Naive thymus-derived CD8-positive, alpha-beta T cell (primary cell): ENCODE results near the gene GPR146. TPM values are rescaled to one million over a fixed set of nuclear protein-coding genes. Genes with fewer than 3 reads are reported as not detected.

Source experiments
- ATAC-seq, 2 donors: fragments of 150-1000 bp; cut with Tn5 transposase in 1 of 2; sonication (Bioruptor Pico), chemical (Tn5 transposase) in 1 of 2; 1 replicate in 1 of 2; 2 replicates in 1 of 2; pipeline ENCODE4 v1.10.0; 2021; ENCODE audit warnings: mild to moderate bottlenecking in 2 of 2, moderate library complexity in 2 of 2
- POLR2A ChIA-PET: fragments of 350-600 bp; sonication (Branson Sonifier 250); formaldehyde crosslinking; loops from one replicate; lab custom pipeline; 2021; ENCODE audit warnings: antibody characterized with exemption; lab: Charles Lee
- DNase-seq, 10 donors: peaks; one replicate each; pipeline versions ENCODE4 v3.0.0 to v3.0.0-alpha.2; 2020 to 2022
- H3K27ac Mint-ChIP-seq, 10 donors: one replicate each; pipeline ENCODE4 v1.8.0; 2020 to 2022; ENCODE audit warnings: mild to moderate bottlenecking in 10 of 10, mixed read lengths in 10 of 10, moderate library complexity in 4 of 10, inconsistent platforms in 1 of 10
- H3K27me3 Mint-ChIP-seq, 5 donors: one replicate each; pipeline ENCODE4 v1.8.0; 2021 to 2022; ENCODE audit warnings: mixed read lengths in 5 of 5
- H3K36me3 Mint-ChIP-seq, 3 donors: one replicate each; pipeline ENCODE4 v1.8.0; 2020 to 2022; ENCODE audit warnings: mixed read lengths in 3 of 3, mild to moderate bottlenecking in 2 of 3, inconsistent platforms in 1 of 3
- H3K4me1 Mint-ChIP-seq, 4 donors: one replicate each; pipeline ENCODE4 v1.8.0; 2021 to 2022; ENCODE audit warnings: mixed read lengths in 4 of 4
- H3K4me3 Mint-ChIP-seq, 10 donors: one replicate each; pipeline ENCODE4 v1.8.0; 2020 to 2022; ENCODE audit warnings: mild to moderate bottlenecking in 10 of 10, mixed read lengths in 10 of 10, moderate library complexity in 6 of 10, inconsistent platforms in 1 of 10
- H3K9me3 Mint-ChIP-seq, 9 donors: one replicate each; pipeline ENCODE4 v1.8.0; 2020 to 2022; ENCODE audit warnings: mixed read lengths in 9 of 9, mild to moderate bottlenecking in 3 of 9, inconsistent platforms in 1 of 9, moderate library complexity in 1 of 9
- polyA plus RNA-seq, 3 donors: library from polyadenylated mRNA; unstranded; fragments of 300-500 nt; fragmentation: Illumina TruSeq; gene quantifications; one replicate each; pipeline ENCODE4 v1.2.3, GENCODE V29; 2021
- total RNA-seq, 8 experiments: library from RNA in 2 of 8; stranded (reverse) in 2 of 8; gene quantifications; one replicate each; pipeline ENCODE4 v1.2.3 and lab custom pipeline; 2021 to 2026

Gene GPR146
- total and polyA plus RNA-seq, 5 experiments from 2014 or later, result 1.4 to 9.5 (median 3.8) TPM

GRCh38 chr7:1096156-1097119 is 52.1 kb downstream of the GPR146 start:
- H3K9me3 Mint-ChIP-seq, result peaks cover 0 to 4% (median 0%) of the 10 kb centered on the region in 9 donors
- ATAC-seq (no peak), DNase-seq (no peak)
- H3K27me3 Mint-ChIP-seq, result no peaks in the 10 kb centered on the region
- POLR2A ChIA-PET, result no interaction called here
- no peak overlapping the region for H3K27ac Mint-ChIP-seq
- H3K36me3 Mint-ChIP-seq, result peaks cover 8 to 10% (median 8%) of the 10 kb centered on the region in 3 donors
- H3K4me1 Mint-ChIP-seq, result peaks cover 0 to 4% (median 0%) of the 10 kb centered on the region in 4 donors
- no peak overlapping the region for H3K4me3 Mint-ChIP-seq

- DNase-seq (no peak), ATAC-seq (no peak)
- H3K27me3 Mint-ChIP-seq, result no peaks in the 10 kb centered on the region
- peaks cover 0 to 4% (median 0%) of the 10 kb centered on the region in 9 donors for H3K9me3 Mint-ChIP-seq
- POLR2A ChIA-PET, result no interaction called here
- no peak overlapping the region for H3K4me3 Mint-ChIP-seq
- H3K36me3 Mint-ChIP-seq, result peaks cover 6 to 10% (median 8%) of the 10 kb centered on the region in 3 donors
- peaks cover 0 to 1% (median 0%) of the 10 kb centered on the region in 4 donors for H3K4me1 Mint-ChIP-seq
- peak overlapping the region in 1 of 10 donors; percentile 57 for H3K27ac Mint-ChIP-seq
Observed at GRCh38 chr7:1097120-1097504, 52.8 kb downstream of the GPR146 start.

DNA sequence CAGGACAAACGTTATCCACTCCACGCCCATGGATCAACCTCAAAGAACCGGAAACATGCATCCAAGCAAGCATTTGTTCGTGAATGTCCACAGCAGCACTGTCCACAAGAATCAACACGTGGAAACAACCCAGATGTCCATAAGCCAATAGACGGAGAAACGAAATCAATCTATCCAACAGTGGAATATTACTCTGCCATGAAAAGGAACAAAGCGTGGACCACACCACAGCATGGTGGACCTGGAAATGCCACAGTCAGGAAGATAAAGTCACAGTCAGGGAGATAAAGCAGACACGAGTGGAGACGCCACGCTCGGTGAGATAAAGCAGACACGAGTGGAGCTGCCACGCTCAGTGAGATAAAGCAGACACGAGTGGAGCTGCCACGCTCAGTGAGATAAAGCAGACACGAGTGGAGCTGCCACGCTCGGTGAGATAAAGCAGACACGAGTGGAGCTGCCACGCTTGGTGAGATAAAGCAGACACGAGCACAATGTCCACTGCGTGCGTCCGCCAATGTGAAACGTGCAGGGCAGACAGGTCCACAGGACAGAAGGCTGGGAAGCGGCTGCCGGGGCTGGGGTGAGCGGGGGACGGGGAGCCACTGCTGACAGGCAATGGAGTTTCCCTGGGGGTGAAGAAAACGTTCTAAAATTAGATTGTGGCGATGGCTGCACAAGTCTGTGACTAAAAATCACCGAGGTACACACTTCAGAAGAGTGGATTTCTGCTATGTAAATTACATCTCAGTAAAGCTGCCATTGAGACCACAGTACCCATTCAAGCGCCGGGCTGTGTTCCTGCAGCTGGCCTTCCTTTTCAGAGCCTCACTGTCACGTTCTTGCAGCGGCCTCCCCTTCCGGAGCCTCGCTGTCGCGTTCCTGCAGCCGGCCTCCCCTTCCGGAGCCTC is 54.2 kb downstream of the GPR146 start:
- POLR2A ChIA-PET, result no interaction called here
- Mint-ChIP-seq H3K4me1 (peaks cover 0 to 7% (median 5%) of the 10 kb centered on the region in 4 donors), H3K27me3 (no peaks in the 10 kb centered on the region), H3K36me3 (peaks cover 4 to 10% (median 8%) of the 10 kb centered on the region in 3 donors), H3K4me3 (no peak overlapping the region), H3K27ac (no peak overlapping the region), H3K9me3 (peaks cover 0 to 4% (median 0%) of the 10 kb centered on the region in 9 donors)
- no peak for ATAC-seq
- DNase-seq, result no peak

GRCh38 chr7:1099154-1099542 is 54.8 kb downstream of the GPR146 start:
- Mint-ChIP-seq H3K27me3 (no peaks in the 10 kb centered on the region), H3K9me3 (peaks cover 0 to 4% (median 0%) of the 10 kb centered on the region in 9 donors)
- POLR2A ChIA-PET, result no interaction called here

DNA sequence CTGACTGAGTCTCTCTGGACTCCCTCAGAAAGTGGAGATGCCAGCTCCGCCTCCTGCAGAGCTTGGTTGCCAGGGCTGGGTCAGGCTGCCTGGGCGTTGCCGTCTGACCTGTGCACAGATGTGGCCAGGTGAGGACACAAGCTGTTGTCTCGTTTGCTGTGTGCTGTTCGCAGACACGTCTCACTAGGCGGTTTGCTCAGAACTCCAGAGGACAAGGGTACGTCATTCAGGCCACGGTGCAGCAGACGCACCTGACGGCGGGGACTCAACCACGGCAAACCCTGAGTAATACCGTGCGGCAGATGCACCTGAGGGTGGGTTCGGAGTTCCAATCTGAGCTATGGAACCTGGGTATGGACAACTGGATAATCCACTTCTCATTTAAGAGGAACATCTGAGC is 55.3 kb downstream of the GPR146 start:
- POLR2A ChIA-PET, result no interaction called here
- peaks cover 0 to 4% (median 0%) of the 10 kb centered on the region in 9 donors for H3K9me3 Mint-ChIP-seq
- ATAC-seq (no peak), DNase-seq (no peak)
- H3K36me3 Mint-ChIP-seq, result peaks cover 4 to 10% (median 8%) of the 10 kb centered on the region in 3 donors
- H3K4me1 Mint-ChIP-seq, result peaks cover 2 to 13% (median 10%) of the 10 kb centered on the region in 4 donors
- H3K27ac Mint-ChIP-seq, result peak overlapping the region in 1 of 10 donors; percentile 14
- no peak overlapping the region for H3K4me3 Mint-ChIP-seq
- no peaks in the 10 kb centered on the region for H3K27me3 Mint-ChIP-seq

More at GRCh38 chr7:1099154-1099542, 54.8 kb downstream of the GPR146 start:
- no peak for ATAC-seq
- no peak overlapping the region for H3K27ac Mint-ChIP-seq
- H3K4me3 Mint-ChIP-seq, result no peak overlapping the region
- peaks cover 4 to 10% (median 8%) of the 10 kb centered on the region in 3 donors for H3K36me3 Mint-ChIP-seq
- H3K4me1 Mint-ChIP-seq, result peaks cover 0 to 8% (median 7%) of the 10 kb centered on the region in 4 donors
- no peak for DNase-seq

GRCh38 chr7:1100386-1100785 is 56.0 kb downstream of the GPR146 start:
- POLR2A ChIA-PET, result no interaction called here
- H3K27ac Mint-ChIP-seq, result no peak overlapping the region
- H3K4me3 Mint-ChIP-seq, result no peak overlapping the region
- no peak for DNase-seq
- H3K9me3 Mint-ChIP-seq, result peaks cover 0 to 4% (median 0%) of the 10 kb centered on the region in 9 donors
- ATAC-seq, result no peak
- H3K4me1 Mint-ChIP-seq, result peaks cover 9 to 20% (median 16%) of the 10 kb centered on the region in 4 donors
- H3K27me3 Mint-ChIP-seq, result no peaks in the 10 kb centered on the region
- peaks cover 4 to 10% (median 8%) of the 10 kb centered on the region in 3 donors for H3K36me3 Mint-ChIP-seq

GRCh38 chr7:1100834-1101562 is 56.7 kb downstream of the GPR146 start:
- ATAC-seq (no peak), DNase-seq (no peak)
- Mint-ChIP-seq H3K27ac (no peak overlapping the region), H3K4me1 (peaks cover 12 to 23% (median 17%) of the 10 kb centered on the region in 4 donors), H3K9me3 (peaks cover 0 to 4% (median 0%) of the 10 kb centered on the region in 9 donors), H3K36me3 (peaks cover 4 to 10% (median 8%) of the 10 kb centered on the region in 3 donors), H3K27me3 (no peaks in the 10 kb centered on the region), H3K4me3 (no peak overlapping the region)
- POLR2A ChIA-PET, result no interaction called here

DNA sequence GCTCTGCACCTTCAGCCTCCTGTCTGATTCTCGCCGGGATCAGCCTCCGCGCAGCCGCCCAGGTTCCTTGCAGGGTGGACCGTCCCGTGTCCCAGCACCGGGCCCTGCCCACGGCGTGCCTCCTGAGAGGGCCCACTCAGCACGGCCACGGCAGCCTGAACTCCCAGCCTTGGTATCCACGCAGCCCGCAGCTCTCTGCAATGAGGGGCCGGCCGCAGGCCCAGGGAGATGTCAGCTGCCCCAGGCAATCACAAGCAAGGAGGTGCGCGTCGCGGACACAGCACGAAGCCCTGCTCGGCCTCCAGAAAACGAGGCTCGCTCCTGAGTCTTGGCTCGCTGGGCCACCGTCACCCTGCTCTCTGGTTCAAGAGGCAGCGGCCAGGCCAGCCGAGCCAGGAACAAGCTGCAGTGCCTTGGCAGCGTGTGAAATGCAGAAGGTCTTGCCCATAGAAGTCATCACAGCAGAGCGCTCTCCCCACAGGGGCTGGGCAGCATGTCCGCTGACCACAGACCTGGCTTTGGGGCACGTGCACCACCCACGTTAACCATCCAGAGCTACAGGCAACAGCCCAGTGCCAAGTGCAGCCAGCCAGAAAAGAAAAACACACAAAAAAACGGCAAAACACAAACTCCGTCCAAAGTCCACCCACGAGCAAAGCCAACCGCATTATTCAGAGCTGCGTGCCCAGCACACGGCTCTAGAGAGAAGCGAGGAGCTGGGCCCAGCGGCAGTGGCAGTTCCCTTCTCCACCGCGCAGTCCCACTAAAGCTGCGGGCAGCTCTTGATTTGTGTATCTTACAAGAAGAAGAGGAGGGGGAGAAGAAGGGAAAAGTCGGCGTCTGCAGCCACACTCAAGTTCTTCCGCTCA is 57.5 kb downstream of the GPR146 start:
- DNase-seq, result no peak
- peaks cover 4 to 10% (median 8%) of the 10 kb centered on the region in 3 donors for H3K36me3 Mint-ChIP-seq
- peaks cover 12 to 23% (median 19%) of the 10 kb centered on the region in 4 donors for H3K4me1 Mint-ChIP-seq
- POLR2A ChIA-PET, result no interaction called here
- no peak overlapping the region for H3K4me3 Mint-ChIP-seq
- H3K9me3 Mint-ChIP-seq, result peaks cover 0 to 4% (median 0%) of the 10 kb centered on the region in 9 donors
- H3K27me3 Mint-ChIP-seq, result no peaks in the 10 kb centered on the region
- ATAC-seq, result no peak
- peak overlapping the region in 2 of 10 donors; percentile 15 to 56 for H3K27ac Mint-ChIP-seq

- H3K27me3 Mint-ChIP-seq, result no peaks in the 10 kb centered on the region
Observed at GRCh38 chr7:1103009-1103788, 58.9 kb downstream of the GPR146 start.

GRCh38 chr7:1103789-1104515 is 59.6 kb downstream of the GPR146 start:
- no peak for DNase-seq
- H3K36me3 Mint-ChIP-seq, result no peaks in the 10 kb centered on the region
- no peak for ATAC-seq
- peaks cover 11 to 28% (median 19%) of the 10 kb centered on the region in 4 donors for H3K4me1 Mint-ChIP-seq
- no peaks in the 10 kb centered on the region for H3K9me3 Mint-ChIP-seq
- peak overlapping the region in 1 of 10 donors; percentile 73 for H3K4me3 Mint-ChIP-seq
- peak overlapping the region in 1 of 10 donors; percentile 60 for H3K27ac Mint-ChIP-seq
- no peaks in the 10 kb centered on the region for H3K27me3 Mint-ChIP-seq
- POLR2A ChIA-PET, result interaction anchor here (0.8 kb wide), 2 partner anchors 15 to 110 kb away, joined by 3 read pairs; no protein-coding TSS in a partner anchor

More at GRCh38 chr7:1103009-1103788, 58.9 kb downstream of the GPR146 start:
- ATAC-seq (no peak), DNase-seq (no peak)
- peaks cover under 1 to 1% (median 1%) of the 10 kb centered on the region in 3 donors for H3K36me3 Mint-ChIP-seq
- peak overlapping the region in 2 of 10 donors; percentile 21 to 60 for H3K27ac Mint-ChIP-seq
- H3K9me3 Mint-ChIP-seq, result peaks cover 0 to 1% (median 0%) of the 10 kb centered on the region in 9 donors
- H3K4me1 Mint-ChIP-seq, result peaks cover 11 to 28% (median 19%) of the 10 kb centered on the region in 4 donors
- POLR2A ChIA-PET, result no interaction called here
- H3K4me3 Mint-ChIP-seq, result peak overlapping the region in 2 of 10 donors; percentile 42 to 73
